ENCODE measurements around the gene CCDC200.
"Not testable (repeated sequence)": the region's sequence is repeated elsewhere in the genome, so short reads cannot be mapped to it uniquely, and the experiment has no call there.

CCDC200 gene

DNA sequence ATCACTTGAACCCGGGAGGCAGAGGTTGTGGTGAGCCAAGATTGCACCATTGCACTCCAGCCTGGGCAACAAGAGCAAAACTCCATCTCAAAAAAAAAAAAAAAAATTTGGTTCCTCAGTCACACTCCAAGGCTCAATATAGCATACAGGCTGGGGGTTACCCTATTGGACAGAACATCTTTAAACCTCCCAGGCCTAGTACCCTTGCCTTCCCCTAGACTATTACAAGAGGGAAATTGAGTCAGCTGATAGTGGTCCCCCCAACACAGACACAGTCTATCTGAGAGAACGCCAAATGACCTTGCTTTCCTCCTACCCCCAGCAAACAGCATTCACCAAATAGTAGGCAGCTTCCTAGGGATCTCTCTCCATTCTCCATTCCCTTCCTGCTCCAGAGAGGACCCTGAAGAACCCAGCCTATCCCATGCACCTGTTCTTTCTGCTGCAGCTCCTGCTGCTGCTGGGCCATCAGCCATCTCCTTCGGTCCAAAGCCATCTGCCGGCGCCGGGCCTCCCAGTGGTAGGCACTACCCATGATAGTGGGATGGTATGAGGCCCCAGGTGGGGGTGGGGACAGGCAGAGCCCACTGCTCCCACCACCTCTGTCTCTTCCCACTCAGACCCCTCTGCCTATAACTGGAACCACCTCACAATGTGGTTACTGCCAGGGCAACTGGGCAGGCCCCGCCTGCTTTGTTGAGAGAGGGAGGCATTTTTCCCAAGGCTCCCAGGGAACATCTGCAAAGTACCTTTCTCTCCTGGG, at the start of gene CCDC200:
CCDC200 (minus strand) TSS at position 604 of the 763 bp plus-strand sequence; CDS start at position 535, 69 bp downstream.
- H3K4me3 ChIP-seq (ENCODE audit: low read depth, low read length), result not testable (repeated sequence)

DNA sequence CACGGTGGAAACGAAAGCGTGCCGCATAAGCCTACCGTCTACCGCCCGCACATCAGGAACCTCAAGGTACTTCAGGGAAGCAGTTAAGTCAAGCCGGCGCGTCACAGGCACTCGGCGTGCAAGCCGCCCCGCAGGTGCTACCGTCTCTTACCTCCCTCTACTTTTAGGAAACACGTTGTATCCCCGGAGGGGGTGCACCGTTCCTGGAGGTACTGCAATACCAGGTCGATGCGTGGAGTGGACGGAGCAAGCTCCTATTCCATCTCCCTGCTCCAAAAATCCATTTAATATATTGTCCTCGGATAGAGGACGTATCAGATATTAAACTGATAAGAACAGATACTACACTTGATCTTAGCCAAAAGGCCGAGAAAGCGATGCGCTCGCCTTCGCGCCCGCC, 44.5 kb upstream of the CCDC200 start:
- not testable (repeated sequence) for H3K4me3 ChIP-seq (ENCODE audit: low read depth, low read length)

- not testable (repeated sequence) for H3K4me3 ChIP-seq (ENCODE audit: low read depth, low read length)
These were observed 44.1 kb upstream of the CCDC200 start for GRCh38 chr17:43272483-43272882.

DNA sequence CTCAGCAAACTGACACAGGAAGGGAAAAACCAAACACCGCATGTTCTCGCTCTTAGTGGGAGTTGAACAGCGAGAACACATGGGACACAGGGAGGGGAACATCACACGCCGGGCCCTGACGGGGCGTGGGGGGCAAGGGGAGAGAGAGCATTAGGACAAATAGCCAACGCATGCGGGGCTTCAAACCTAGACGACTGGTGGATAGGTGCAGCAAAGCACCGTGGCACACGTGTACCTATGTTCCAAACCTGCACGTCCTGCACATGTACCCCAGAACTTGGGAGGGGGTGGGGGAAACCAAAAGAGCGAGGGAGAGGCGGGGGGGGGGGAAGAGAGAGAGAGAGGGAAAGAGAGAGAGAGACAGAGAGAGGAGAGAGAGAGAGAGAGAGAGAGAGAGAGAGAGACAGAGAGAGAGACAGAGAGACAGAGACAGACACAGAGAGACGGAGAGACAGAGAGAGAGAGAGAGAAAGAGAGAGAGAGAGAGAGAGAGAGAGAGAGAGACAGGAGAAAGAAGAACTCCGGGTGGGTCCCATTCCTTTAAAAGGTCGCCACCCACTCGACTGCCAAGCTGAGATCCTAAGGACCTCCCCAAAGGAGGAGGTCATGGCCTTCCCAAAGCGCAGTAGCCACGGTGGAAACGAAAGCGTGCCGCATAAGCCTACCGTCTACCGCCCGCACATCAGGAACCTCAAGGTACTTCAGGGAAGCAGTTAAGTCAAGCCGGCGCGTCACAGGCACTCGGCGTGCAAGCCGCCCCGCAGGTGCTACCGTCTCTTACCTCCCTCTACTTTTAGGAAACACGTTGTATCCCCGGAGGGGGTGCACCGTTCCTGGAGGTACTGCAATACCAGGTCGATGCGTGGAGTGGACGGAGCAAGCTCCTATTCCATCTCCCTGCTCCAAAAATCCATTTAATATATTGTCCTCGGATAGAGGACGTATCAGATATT, 42.4 kb upstream of the CCDC200 start:
- H3K4me3 ChIP-seq (ENCODE audit: low read depth, low read length), result not testable (repeated sequence)

GRCh38 chr17:43246456-43246855, 18.0 kb upstream of the CCDC200 start:
- not testable (repeated sequence) for H3K4me3 ChIP-seq (ENCODE audit: low read depth, low read length)

DNA sequence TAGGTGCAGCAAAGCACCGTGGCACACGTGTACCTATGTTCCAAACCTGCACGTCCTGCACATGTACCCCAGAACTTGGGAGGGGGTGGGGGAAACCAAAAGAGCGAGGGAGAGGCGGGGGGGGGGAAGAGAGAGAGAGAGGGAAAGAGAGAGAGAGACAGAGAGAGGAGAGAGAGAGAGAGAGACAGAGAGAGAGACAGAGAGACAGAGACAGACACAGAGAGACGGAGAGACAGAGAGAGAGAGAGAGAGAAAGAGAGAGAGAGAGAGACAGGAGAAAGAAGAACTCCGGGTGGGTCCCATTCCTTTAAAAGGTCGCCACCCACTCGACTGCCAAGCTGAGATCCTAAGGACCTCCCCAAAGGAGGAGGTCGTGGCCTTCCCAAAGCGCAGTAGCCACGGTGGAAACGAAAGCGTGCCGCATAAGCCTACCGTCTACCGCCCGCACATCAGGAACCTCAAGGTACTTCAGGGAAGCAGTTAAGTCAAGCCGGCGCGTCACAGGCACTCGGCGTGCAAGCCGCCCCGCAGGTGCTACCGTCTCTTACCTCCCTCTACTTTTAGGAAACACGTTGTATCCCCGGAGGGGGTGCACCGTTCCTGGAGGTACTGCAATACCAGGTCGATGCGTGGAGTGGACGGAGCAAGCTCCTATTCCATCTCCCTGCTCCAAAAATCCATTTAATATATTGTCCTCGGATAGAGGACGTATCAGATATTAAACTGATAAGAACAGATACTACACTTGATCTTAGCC, 12.4 kb upstream of the CCDC200 start:
- not testable (repeated sequence) for H3K4me3 ChIP-seq (ENCODE audit: low read depth, low read length)

DNA sequence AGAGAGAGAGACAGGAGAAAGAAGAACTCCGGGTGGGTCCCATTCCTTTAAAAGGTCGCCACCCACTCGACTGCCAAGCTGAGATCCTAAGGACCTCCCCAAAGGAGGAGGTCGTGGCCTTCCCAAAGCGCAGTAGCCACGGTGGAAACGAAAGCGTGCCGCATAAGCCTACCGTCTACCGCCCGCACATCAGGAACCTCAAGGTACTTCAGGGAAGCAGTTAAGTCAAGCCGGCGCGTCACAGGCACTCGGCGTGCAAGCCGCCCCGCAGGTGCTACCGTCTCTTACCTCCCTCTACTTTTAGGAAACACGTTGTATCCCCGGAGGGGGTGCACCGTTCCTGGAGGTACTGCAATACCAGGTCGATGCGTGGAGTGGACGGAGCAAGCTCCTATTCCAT, 11.2 kb upstream of the CCDC200 start:
- H3K4me3 ChIP-seq (ENCODE audit: low read depth, low read length), result not testable (repeated sequence)

DNA sequence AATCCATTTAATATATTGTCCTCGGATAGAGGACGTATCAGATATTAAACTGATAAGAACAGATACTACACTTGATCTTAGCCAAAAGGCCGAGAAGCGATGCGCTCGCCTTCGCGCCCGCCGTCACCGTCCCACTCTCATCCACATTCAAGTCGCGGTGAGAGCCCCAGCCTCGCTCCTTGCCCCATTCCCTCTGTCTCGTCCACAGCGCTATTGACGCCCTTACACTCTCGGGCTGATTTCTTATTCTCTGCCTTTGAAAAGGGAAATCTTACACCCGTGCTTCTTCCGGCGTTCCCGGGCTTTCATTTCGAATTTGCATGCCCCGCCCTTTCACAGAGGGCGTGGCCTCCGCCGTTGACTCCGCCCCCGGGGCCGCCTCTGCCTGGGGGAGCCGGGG, 5.5 kb upstream of the CCDC200 start, which contains the start of gene RNU2-1:
RNU2-1 (minus strand) TSS at position 101 of the 400 bp plus-strand sequence.
- not testable (repeated sequence) for H3K4me3 ChIP-seq (ENCODE audit: low read depth, low read length)

GRCh38 chr17:43233263-43233662, 4.8 kb upstream of the CCDC200 start:
- not testable (repeated sequence) for H3K4me3 ChIP-seq (ENCODE audit: low read depth, low read length)

- not testable (repeated sequence) for H3K4me3 ChIP-seq (ENCODE audit: low read depth, low read length)
These were observed 3.7 kb upstream of the CCDC200 start for GRCh38 chr17:43232021-43232699.

- not testable (repeated sequence) for H3K4me3 ChIP-seq (ENCODE audit: low read depth, low read length)
These were observed 3.0 kb upstream of the CCDC200 start for GRCh38 chr17:43231205-43232020.

DNA sequence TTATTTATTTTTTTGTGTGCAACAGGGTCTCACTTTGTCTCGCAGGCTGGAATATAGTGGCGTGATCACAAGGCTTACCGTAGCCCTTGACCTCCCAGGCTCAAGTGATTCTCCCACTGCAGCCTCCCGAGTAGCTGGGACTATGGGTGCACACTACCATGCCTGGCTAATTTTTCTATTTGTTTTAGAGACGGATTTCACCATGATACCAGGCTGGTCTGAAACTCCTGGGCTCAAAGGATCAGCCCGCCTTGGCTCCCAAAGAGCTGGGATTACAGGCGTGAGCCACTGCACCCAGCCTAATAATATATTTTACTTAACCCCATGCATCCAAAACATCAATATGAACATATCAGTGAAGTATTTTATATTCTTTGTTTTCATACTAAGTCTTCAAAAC, 2.0 kb downstream of the CCDC200 start:
- H3K4me3 ChIP-seq (ENCODE audit: low read depth, low read length), result no peak overlapping the region

DNA sequence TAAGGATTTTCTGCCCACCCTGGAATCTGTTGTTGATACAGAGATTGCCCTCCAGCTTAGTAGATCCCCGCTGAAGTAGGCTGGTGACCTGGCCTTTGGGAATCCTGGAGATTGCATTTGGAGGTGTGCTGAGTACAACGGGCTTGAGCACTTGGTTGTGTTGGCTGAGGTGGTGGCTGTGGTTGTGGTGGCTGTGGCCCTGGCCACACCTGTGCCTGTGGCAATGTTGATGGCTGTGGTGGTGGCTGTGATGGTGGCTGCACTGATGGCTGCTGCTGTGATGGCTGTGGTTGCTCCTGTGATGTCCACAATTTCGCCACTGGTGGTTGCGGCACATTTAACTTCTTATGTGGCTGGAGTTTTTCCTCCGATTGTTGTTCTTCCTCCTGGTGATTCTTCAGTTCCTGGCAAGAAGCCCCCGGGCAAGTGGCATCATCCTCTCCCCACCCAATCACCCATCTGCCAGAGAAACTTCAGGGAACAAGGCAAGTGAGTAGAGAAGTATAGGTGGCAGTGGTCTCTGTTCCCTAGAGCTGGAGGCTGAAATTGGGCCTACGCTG, 4.2 kb downstream of the CCDC200 start:
- H3K4me3 ChIP-seq (ENCODE audit: low read depth, low read length), result no peak overlapping the region

DNA sequence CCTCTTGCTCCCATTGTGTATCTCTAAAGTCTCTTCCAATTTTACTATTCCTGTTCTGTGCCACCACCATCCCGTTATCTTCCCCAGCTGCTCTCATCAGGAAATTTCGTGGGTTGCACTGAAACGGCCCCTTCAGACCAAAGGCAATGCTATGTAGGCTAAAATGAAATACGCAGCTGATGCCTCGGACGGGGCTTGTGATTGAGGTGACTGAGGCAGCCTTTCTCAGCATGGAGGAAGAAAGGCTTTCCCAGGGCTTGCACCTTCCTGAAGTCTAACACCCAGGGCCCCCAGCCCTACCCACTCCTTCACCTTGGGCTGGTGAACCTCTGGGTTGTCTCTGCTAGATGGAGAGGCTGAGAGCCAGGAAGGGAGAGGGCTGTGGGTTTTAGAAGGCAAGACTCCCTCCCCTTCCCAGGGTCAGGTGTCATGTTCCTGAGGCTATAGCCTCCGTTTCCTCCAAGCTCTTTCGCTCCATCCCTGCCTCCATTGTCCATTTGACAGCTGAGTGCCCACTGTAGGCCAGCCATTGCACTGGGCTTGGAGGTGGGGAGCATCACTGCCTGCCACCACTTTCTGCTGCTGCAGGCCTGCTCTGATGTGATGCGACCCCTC, 7.8 kb downstream of the CCDC200 start:
- no peak overlapping the region for H3K4me3 ChIP-seq (ENCODE audit: low read depth, low read length)

DNA sequence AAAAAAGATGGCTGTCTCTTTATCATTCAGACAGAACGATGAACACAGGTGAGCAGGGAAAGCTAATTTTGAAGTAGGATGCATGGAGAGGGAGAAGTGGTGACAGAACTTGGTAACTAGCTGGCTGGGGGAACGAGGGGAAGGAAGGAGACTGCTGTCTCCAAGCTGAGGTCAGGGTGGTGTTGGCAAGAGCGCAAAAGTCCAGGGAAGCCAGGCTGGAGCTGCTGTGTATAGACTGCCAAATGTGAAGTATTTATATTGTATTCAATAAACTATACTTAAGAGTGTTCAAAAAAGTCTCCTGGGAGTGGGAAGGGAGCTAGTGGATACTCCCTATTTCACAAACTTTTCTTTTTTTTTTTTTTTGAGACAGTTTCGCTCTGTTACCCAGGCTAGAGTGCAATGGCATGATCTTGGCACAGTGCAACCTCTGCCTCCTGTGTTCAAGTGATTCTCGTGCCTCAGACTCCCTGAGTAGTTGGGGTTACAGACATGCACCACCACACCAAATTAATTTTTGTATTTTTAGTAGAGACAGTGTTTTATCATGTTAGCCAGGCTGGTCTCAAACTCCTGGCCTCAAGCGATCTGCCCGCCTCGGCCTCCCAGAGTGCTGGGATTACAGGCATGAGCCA, 8.6 kb downstream of the CCDC200 start:
- no peak overlapping the region for H3K4me3 ChIP-seq (ENCODE audit: low read depth, low read length)

GRCh38 chr17:43219001-43219400, 9.4 kb downstream of the CCDC200 start:
- no peak overlapping the region for H3K4me3 ChIP-seq (ENCODE audit: low read depth, low read length)

GRCh38 chr17:43217614-43218087, 10.8 kb downstream of the CCDC200 start:
- H3K4me3 ChIP-seq (ENCODE audit: low read depth, low read length), result no peak overlapping the region
